Esophagus (tissue), 2 donors: Measurements from ENCODE around the gene MEF2D. TPM values are rescaled to one million over a fixed set of nuclear protein-coding genes. Genes with fewer than 3 reads are reported as not detected.

Experiments used
- H3K27ac ChIP-seq, 2 donors: one replicate each; pipeline ENCODE4 v1.5.1; 2013; ENCODE audit warnings: low read depth in 2 of 2, mild to moderate bottlenecking in 2 of 2, inconsistent platforms in 1 of 2, low read length in 1 of 2, moderate library complexity in 1 of 2
- H3K27me3 ChIP-seq, 2 donors: one replicate each; pipeline ENCODE4 v1.6.1; 2013; ENCODE audit warnings: low read length in 2 of 2, control low read depth in 1 of 2, mild to moderate bottlenecking in 1 of 2; ENCODE audit not compliant: insufficient read depth in 2 of 2, control insufficient read depth in 1 of 2
- H3K36me3 ChIP-seq, 2 donors: one replicate each; pipeline ENCODE4 v1.6.1; 2013; ENCODE audit warnings: low read length in 1 of 2; ENCODE audit not compliant: control insufficient read depth in 2 of 2, insufficient read depth in 2 of 2
- H3K4me1 ChIP-seq, 2 donors: one replicate each; pipeline ENCODE4 v1.6.1; 2013; ENCODE audit warnings: low read length in 1 of 2; ENCODE audit not compliant: control insufficient read depth in 2 of 2, insufficient read depth in 2 of 2
- H3K4me3 ChIP-seq, 2 donors: one replicate each; pipeline ENCODE4 v1.5.1; 2013; ENCODE audit warnings: low read length in 2 of 2, mild to moderate bottlenecking in 2 of 2, low read depth in 1 of 2, moderate library complexity in 1 of 2
- H3K9me3 ChIP-seq, 2 donors: one replicate each; pipeline ENCODE4 v1.6.1; 2013; ENCODE audit warnings: mild to moderate bottlenecking in 2 of 2, low read depth in 1 of 2, low read length in 1 of 2, moderate library complexity in 1 of 2; ENCODE audit not compliant: control insufficient read depth in 2 of 2, insufficient read depth in 1 of 2
- WGBS, 2 donors: extraction: QIAGEN DNeasy Blood & Tissue Kit; methylation state at CpG; one replicate each; pipeline ENCODE4 v1.1.7; 2013; 5-methylcytosine and 5-hydroxymethylcytosine counted together
- polyA plus RNA-seq, 2 donors: library from polyadenylated mRNA; stranded (reverse); fragments of 200-250 nt; gene quantifications; one replicate each; pipeline ENCODE4 v1.2.3, GENCODE V29; 2013
- donor health status: healthy with polysubstance abuse.
- donor health status: Bipolar disorder and iron deficiency.

Gene MEF2D
- polyA plus RNA-seq, 2 donors: 8.5 to 13.5 TPM

- H3K4me1 ChIP-seq: no peaks in the 10 kb centered on the region
- no peak overlapping the region for H3K27ac ChIP-seq
- no peak overlapping the region for H3K4me3 ChIP-seq
- H3K9me3 ChIP-seq: no peaks in the 10 kb centered on the region
- H3K27me3 ChIP-seq: peaks cover 0 to 11% of the 10 kb centered on the region in 2 donors
- WGBS, 2 donors: 40 to 59% methylated on average over 5 of the region's 5 CpGs
- no peaks in the 10 kb centered on the region for H3K36me3 ChIP-seq
Observed at GRCh38 chr1:156427957-156428356, 72.6 kb downstream of the MEF2D start.

GRCh38 chr1:156425943-156426342 lies 74.6 kb downstream of the MEF2D start:
- no peak overlapping the region for H3K27ac ChIP-seq
- H3K36me3 ChIP-seq: no peaks in the 10 kb centered on the region
- WGBS, 2 donors: 90 to 94% methylated on average over 7 of the region's 7 CpGs
- no peaks in the 10 kb centered on the region for H3K9me3 ChIP-seq
- no peak overlapping the region for H3K4me3 ChIP-seq
- peaks cover 4 to 8% of the 10 kb centered on the region in 2 donors for H3K4me1 ChIP-seq
- no peaks in the 10 kb centered on the region for H3K27me3 ChIP-seq

GRCh38 chr1:156424806-156425432 lies 75.7 kb downstream of the MEF2D start:
- peaks cover 0 to 7% of the 10 kb centered on the region in 2 donors for H3K27me3 ChIP-seq
- WGBS, 2 donors: 80 to 81% methylated on average over 10 of the region's 10 CpGs
- H3K4me3 ChIP-seq: no peak overlapping the region
- H3K36me3 ChIP-seq: no peaks in the 10 kb centered on the region
- no peaks in the 10 kb centered on the region for H3K9me3 ChIP-seq
- H3K4me1 ChIP-seq: peaks cover 13% of the 10 kb centered on the region in 2 donors
- no peak overlapping the region for H3K27ac ChIP-seq

- H3K4me1 ChIP-seq: peaks cover 13 to 14% of the 10 kb centered on the region in 2 donors
- peaks cover 0 to 11% of the 10 kb centered on the region in 2 donors for H3K27me3 ChIP-seq
- 58 to 66% methylated on average over 7 of the region's 7 CpGs for WGBS, 2 donors
- no peak overlapping the region for H3K27ac ChIP-seq
- H3K4me3 ChIP-seq: no peak overlapping the region
- H3K36me3 ChIP-seq: no peaks in the 10 kb centered on the region
- H3K9me3 ChIP-seq: no peaks in the 10 kb centered on the region
Observed at GRCh38 chr1:156423422-156424352, 76.9 kb downstream of the MEF2D start.

GRCh38 chr1:156422602-156423091 lies 77.9 kb downstream of the MEF2D start:
- WGBS, 2 donors: 19 to 24% methylated on average over 15 of the region's 15 CpGs
- H3K9me3 ChIP-seq: no peaks in the 10 kb centered on the region
- peaks cover 0 to 11% of the 10 kb centered on the region in 2 donors for H3K27me3 ChIP-seq
- H3K4me1 ChIP-seq: peaks cover 13 to 14% of the 10 kb centered on the region in 2 donors
- no peak overlapping the region for H3K4me3 ChIP-seq
- no peaks in the 10 kb centered on the region for H3K36me3 ChIP-seq
- peak overlapping the region in 1 of 2 donors; percentile 44 for H3K27ac ChIP-seq

GRCh38 chr1:156421939-156422601 lies 78.5 kb downstream of the MEF2D start:
- Histone ChIP-seq H3K4me1 (peaks cover 13 to 14% of the 10 kb centered on the region in 2 donors), H3K36me3 (no peaks in the 10 kb centered on the region), H3K4me3 (peak overlapping the region in 1 of 2 donors; percentile 34), H3K27me3 (peaks cover 0 to 11% of the 10 kb centered on the region in 2 donors), H3K27ac (peak overlapping the region in 1 of 2 donors; percentile 44), H3K9me3 (no peaks in the 10 kb centered on the region)
- 17% methylated on average over 12 of the region's 12 CpGs for WGBS, 2 donors

- WGBS, 2 donors: 2% methylated on average over 56 to 69 of the region's 69 CpGs
- H3K27ac ChIP-seq: no peak overlapping the region
- peak overlapping the region; percentile 8 to 34 for H3K4me3 ChIP-seq
- no peaks in the 10 kb centered on the region for H3K9me3 ChIP-seq
- H3K36me3 ChIP-seq: no peaks in the 10 kb centered on the region
- peaks cover 13 to 14% of the 10 kb centered on the region in 2 donors for H3K4me1 ChIP-seq
- peaks cover 0 to 11% of the 10 kb centered on the region in 2 donors for H3K27me3 ChIP-seq
Observed at GRCh38 chr1:156421062-156421938, 79.3 kb downstream of the MEF2D start.

- H3K27ac ChIP-seq: no peak overlapping the region
- H3K4me1 ChIP-seq: peaks cover 13 to 14% of the 10 kb centered on the region in 2 donors
- no peaks in the 10 kb centered on the region for H3K36me3 ChIP-seq
- no peaks in the 10 kb centered on the region for H3K9me3 ChIP-seq
- peaks cover 0 to 11% of the 10 kb centered on the region in 2 donors for H3K27me3 ChIP-seq
- H3K4me3 ChIP-seq: peak overlapping the region; percentile 13 to 34
- 5 to 6% methylated on average over 68 to 69 of the region's 69 CpGs for WGBS, 2 donors
Observed at GRCh38 chr1:156420205-156421061, 80.1 kb downstream of the MEF2D start.
